A549 (cell line): Measurements from ENCODE around the gene S100A12. TPM values are rescaled to one million over a fixed set of nuclear protein-coding genes. Genes with fewer than 3 reads are reported as not detected.

ENCODE experiments used
- ATAC-seq, 2 experiments: fragments of 200-7000 bp in 1 of 2; fragments of >200 bp in 1 of 2; cut with Nextera tagmentation in 1 of 2; cut with Tn5 transposase in 1 of 2; 3 replicates each; pipeline versions ENCODE4 v1.8.0 to v1.9.1; 2018 to 2020; ENCODE audit warnings: mild to moderate bottlenecking in 1 of 2, moderate library complexity in 1 of 2
- CTCF ChIA-PET: fragments of 300-600 bp; sonication (Branson Sonifier 250); formaldehyde crosslinking; extraction: SDS; loops from one replicate; lab custom pipeline; 2021; ENCODE audit warnings: antibody characterized with exemption, inconsistent platforms; lab: Yijun Ruan, JAX
- POLR2A ChIA-PET: fragments of 350-600 bp; formaldehyde crosslinking; extraction: SDS; loops from one replicate; lab custom pipeline; 2021; ENCODE audit warnings: antibody characterized with exemption, inconsistent platforms; lab: Yijun Ruan, JAX
- DNase-seq, 2 experiments: peaks; one replicate each; pipeline versions ENCODE4 v3.0.0 to v3.0.0-alpha.2; 2011 to 2016; ENCODE audit warnings: low read depth in 1 of 2, low spot score in 1 of 2
- FAIRE-seq: peaks from 2 replicates; lab custom pipeline; 2011; peaks lifted over from hg19 to GRCh38; lab: Jason Lieb, UNC
- H3K27ac ChIP-seq, 2 experiments: fragments of >200 bp; sonication (Bioruptor Twin); formaldehyde crosslinking; 3 replicates each; pipeline ENCODE4 v1.5.1; 2016 to 2017
- H3K4me1 ChIP-seq: fragments of >200 bp; sonication (Bioruptor Twin); formaldehyde crosslinking; 3 replicates; pipeline ENCODE4 v1.6.1; 2016
- H3K4me2 ChIP-seq: fragments of >200 bp; sonication (Bioruptor Twin); formaldehyde crosslinking; 3 replicates; pipeline ENCODE4 v1.6.1; 2016
- H3K4me3 ChIP-seq: fragments of >200 bp; sonication (Bioruptor Twin); formaldehyde crosslinking; 3 replicates; pipeline ENCODE4 v1.5.1; 2016
- H3K9me3 ChIP-seq: fragments of >200 bp; sonication (Bioruptor Twin); formaldehyde crosslinking; 3 replicates; pipeline ENCODE4 v1.6.1; 2016
- ATOH8 ChIP-seq: fragments of 250-450 bp; sonication (Bioruptor Pico); IDR thresholded peaks from 2 replicates; pipeline ENCODE4 v1.5.0; 2020; ENCODE audit warnings: low read depth, mild to moderate bottlenecking, moderate library complexity
- BHLHE40 ChIP-seq: IDR thresholded peaks from 2 replicates; pipeline ENCODE4 v1.6.1; 2012; ENCODE audit warnings: low read depth, low read length, inconsistent platforms
- CBX2 ChIP-seq: fragments of 200-600 bp; sonication (generic); IDR thresholded peaks from 2 replicates; pipeline ENCODE4 v1.6.1; 2016; ENCODE audit warnings: low read depth, mild to moderate bottlenecking, borderline replicate concordance
- CEBPB ChIP-seq, 2 experiments: fragments of >200 bp in 1 of 2; sonication (Bioruptor Twin) in 1 of 2; formaldehyde crosslinking in 1 of 2; IDR thresholded peaks; 2 replicates each; pipeline ENCODE4 v1.6.1; 2012 to 2016
- CHD2 ChIP-seq: fragments of 150-350 bp; IDR thresholded peaks from 2 replicates; pipeline ENCODE4 v1.6.1; 2014; ENCODE audit warnings: low read length; ENCODE audit not compliant: partially characterized antibody
- EHF ChIP-seq: fragments of 250-450 bp; sonication (Bioruptor Pico); IDR thresholded peaks from 2 replicates; pipeline ENCODE4 v1.5.0; 2020; ENCODE audit warnings: mild to moderate bottlenecking
- FOSB ChIP-seq: fragments of 250-450 bp; sonication (Bioruptor Pico); IDR thresholded peaks from 2 replicates; pipeline ENCODE4 v1.5.0; 2020; ENCODE audit warnings: mild to moderate bottlenecking, moderate library complexity
- FOSL2 ChIP-seq, 2 experiments: fragments of 450-650 bp in 1 of 2; fragments of >200 bp in 1 of 2; sonication (Bioruptor Twin) in 1 of 2; formaldehyde crosslinking; IDR thresholded peaks; 2 replicates each; pipeline versions ENCODE4 v1.5.0 to v1.6.1; 2016 to 2020; ENCODE audit warnings: mild to moderate bottlenecking in 1 of 2, moderate library complexity in 1 of 2
- FOXS1 ChIP-seq: fragments of 250-450 bp; sonication (Bioruptor Pico); IDR thresholded peaks from 2 replicates; pipeline ENCODE4 v1.5.0; 2020; ENCODE audit warnings: mild to moderate bottlenecking, moderate library complexity
- GATA3 ChIP-seq: IDR thresholded peaks from 2 replicates; pipeline ENCODE4 v1.6.1; 2012; ENCODE audit warnings: borderline replicate concordance
- HDAC2 ChIP-seq: fragments of 200-600 bp; sonication (generic); IDR thresholded peaks from 2 replicates; pipeline ENCODE4 v1.6.1; 2016
- HEYL ChIP-seq: fragments of 250-450 bp; sonication (Bioruptor Pico); IDR thresholded peaks from 2 replicates; pipeline ENCODE4 v1.8.0; 2021; ENCODE audit warnings: mild to moderate bottlenecking, moderate library complexity
- HOXA7 ChIP-seq: fragments of 250-450 bp; sonication (Bioruptor Pico); IDR thresholded peaks from 2 replicates; pipeline ENCODE4 v1.5.0; 2020; ENCODE audit warnings: mild to moderate bottlenecking, moderate library complexity
- HOXB13 ChIP-seq: fragments of 250-450 bp; sonication (Bioruptor Pico); IDR thresholded peaks from 2 replicates; pipeline ENCODE4 v1.5.0; 2020; ENCODE audit warnings: low read depth, mild to moderate bottlenecking, moderate library complexity
- JUNB ChIP-seq: fragments of >200 bp; sonication (Bioruptor Twin); formaldehyde crosslinking; IDR thresholded peaks from 2 replicates; pipeline ENCODE4 v1.6.1; 2016
- KDM1A ChIP-seq: fragments of 200-600 bp; sonication (generic); IDR thresholded peaks from 2 replicates; pipeline ENCODE4 v1.6.1; 2016; ENCODE audit warnings: low read depth, mild to moderate bottlenecking
- MAFK ChIP-seq: fragments of 450-650 bp; IDR thresholded peaks from 2 replicates; pipeline ENCODE4 v1.6.1; 2014; ENCODE audit not compliant: partially characterized antibody
- MAZ ChIP-seq: fragments of 150-350 bp; IDR thresholded peaks from 2 replicates; pipeline ENCODE4 v1.6.1; 2014; ENCODE audit warnings: antibody characterized with exemption, low read depth, low read length, borderline replicate concordance
- NFE2L2 ChIP-seq: fragments of 150-350 bp; conservative IDR thresholded peaks from 2 replicates; pipeline ENCODE4 v1.6.1; 2014; ENCODE audit warnings: low read length
- NR3C1 ChIP-seq: fragments of >200 bp; sonication (Bioruptor Twin); formaldehyde crosslinking; IDR thresholded peaks from 3 replicates; pipeline ENCODE4 v1.6.1; 2017
- POLR2A ChIP-seq: IDR thresholded peaks from 2 replicates; pipeline ENCODE4 v1.6.1; 2012; ENCODE audit warnings: mild to moderate bottlenecking, low read length
- RNF2 ChIP-seq: fragments of 200-600 bp; sonication (generic); IDR thresholded peaks from 2 replicates; pipeline ENCODE4 v1.6.1; 2016; ENCODE audit warnings: low read depth, mild to moderate bottlenecking, antibody characterized with exemption, moderate library complexity, borderline replicate concordance
- SREBF2 ChIP-seq: fragments of 450-650 bp; IDR thresholded peaks from 2 replicates; pipeline ENCODE4 v1.6.1; 2014; ENCODE audit warnings: mild to moderate bottlenecking, moderate library complexity
- TP53 ChIP-seq: fragments of 250-450 bp; sonication (Bioruptor Pico); IDR thresholded peaks from 2 replicates; pipeline ENCODE4 v1.5.0; 2021; ENCODE audit warnings: mild to moderate bottlenecking, moderate library complexity
- USF2 ChIP-seq: fragments of 450-650 bp; IDR thresholded peaks from 2 replicates; pipeline ENCODE4 v1.6.1; 2014; ENCODE audit warnings: antibody characterized with exemption
- ZC3H11A ChIP-seq: fragments of 450-650 bp; IDR thresholded peaks from 2 replicates; pipeline ENCODE4 v1.6.1; 2014; ENCODE audit warnings: antibody characterized with exemption, mild to moderate bottlenecking
- ZNF302 ChIP-seq: fragments of 250-450 bp; sonication (Bioruptor Pico); IDR thresholded peaks from 2 replicates; pipeline ENCODE4 v1.9.0; 2021; ENCODE audit warnings: inconsistent platforms, mild to moderate bottlenecking, moderate library complexity
- WGBS: methylation state at CpG from one replicate; pipeline ENCODE4 v1.1.6; 2017; ENCODE audit errors: missing lambda C conversion rate; 5-methylcytosine and 5-hydroxymethylcytosine counted together
- polyA plus RNA-seq, 4 experiments: library from polyadenylated mRNA; depleted of rRNA in 3 of 4; stranded (reverse); fragments of >200 nt; fragmentation: RNase III in 1 of 4; extraction: RNeasy Plus Mini Kit Qiagen cat#74134 plus additional on column Dnase treatment in 1 of 4; gene quantifications; 2 replicates in 3 of 4; 3 replicates in 1 of 4; pipeline ENCODE4 v1.2.3, GENCODE V29; 2011 to 2017
- TF ChIP-seq, protein P1 (sequence below): IDR thresholded peaks from 2 replicates; pipeline ENCODE4 v1.6.1; 2012; ENCODE audit warnings: low read depth, borderline replicate concordance
- TF ChIP-seq, protein P2 (sequence below): fragments of 250-450 bp; sonication (Bioruptor Pico); IDR thresholded peaks from 2 replicates; pipeline ENCODE4 v1.5.0; 2021; ENCODE audit warnings: mild to moderate bottlenecking, moderate library complexity, borderline replicate concordance

The S100A12 gene
- polyA plus RNA-seq, 2 of the 4 experiments (the other 2 are of a cell fraction) = not detected

GRCh38 chr1:153396461-153396860 is 21.0 kb upstream of the S100A12 start:
- POLR2A ChIA-PET = no interaction called here
- CTCF ChIA-PET = interaction anchor here (1.0 to 3.9 kb wide), 4 partner anchors 9 to 98 kb away, joined by 3 to 26 read pairs (median 4); no protein-coding TSS in a partner anchor

GRCh38 chr1:153395776-153396175 is 20.4 kb upstream of the S100A12 start:
- TF ChIP-seq FOXS1 (no peak), CBX2 (no peak), HDAC2 (no peak), TP53 (no peak), NFE2L2 (no peak), GATA3 (no peak), ATOH8 (CRISPR knock-in tag) (no peak), ZNF302 (no peak), MAFK (no peak), POLR2A (no peak)
- TF ChIP-seq, all 56 proteins: peak for 0
- no peak for FAIRE-seq
- CTCF ChIA-PET = interaction anchor here (0.5 to 3.9 kb wide), 4 partner anchors 10 to 99 kb away, joined by 3 to 26 read pairs (median 4); no protein-coding TSS in a partner anchor
- POLR2A ChIA-PET = no interaction called here
- 51% methylated on average over 3 of the region's 6 CpGs for WGBS
- Histone ChIP-seq H3K9me3 (no peaks in the 10 kb centered on the region), H3K4me2 (no peak overlapping the region), H3K4me1 (no peaks in the 10 kb centered on the region), H3K27ac (no peak overlapping the region), H3K4me3 (no peak overlapping the region)
- ATAC-seq = no peak
- DNase-seq = no peak

More at GRCh38 chr1:153396461-153396860, 21.0 kb upstream of the S100A12 start:
- ATAC-seq = no peak
- Histone ChIP-seq H3K27ac (no peak overlapping the region), H3K4me3 (no peak overlapping the region), H3K4me1 (no peaks in the 10 kb centered on the region), H3K4me2 (no peak overlapping the region), H3K9me3 (no peaks in the 10 kb centered on the region)
- FAIRE-seq = no peak
- no peak for DNase-seq
- WGBS = 20% methylated on average over 5 of the region's 6 CpGs
- TF ChIP-seq CEBPB (IDR thresholded peaks at IDR 0.05) = no peak
- TF ChIP-seq FOSB (CRISPR knock-in tag) = no peak
- no peak for TF ChIP-seq ZNF302
- no peak for TF ChIP-seq JUNB

GRCh38 chr1:153395136-153395685 is 19.8 kb upstream of the S100A12 start:
- ATAC-seq (peak; percentile 41 to 51; a peak in 4 of 6 replicates), DNase-seq (no peak), FAIRE-seq (no peak)
- Histone ChIP-seq H3K4me2 (no peak overlapping the region), H3K4me3 (no peak overlapping the region), H3K27ac (no peak overlapping the region), H3K4me1 (no peaks in the 10 kb centered on the region), H3K9me3 (no peaks in the 10 kb centered on the region)
- ChIA-PET CTCF (interaction anchor here (1.5 to 3.9 kb wide), 3 partner anchors 10 to 99 kb away, joined by 4 to 26 read pairs (median 5); no protein-coding TSS in a partner anchor), POLR2A (no interaction called here)
- WGBS = 27% methylated on average over 7 of the region's 7 CpGs
- TF ChIP-seq SREBF2 = no peak

DNA sequence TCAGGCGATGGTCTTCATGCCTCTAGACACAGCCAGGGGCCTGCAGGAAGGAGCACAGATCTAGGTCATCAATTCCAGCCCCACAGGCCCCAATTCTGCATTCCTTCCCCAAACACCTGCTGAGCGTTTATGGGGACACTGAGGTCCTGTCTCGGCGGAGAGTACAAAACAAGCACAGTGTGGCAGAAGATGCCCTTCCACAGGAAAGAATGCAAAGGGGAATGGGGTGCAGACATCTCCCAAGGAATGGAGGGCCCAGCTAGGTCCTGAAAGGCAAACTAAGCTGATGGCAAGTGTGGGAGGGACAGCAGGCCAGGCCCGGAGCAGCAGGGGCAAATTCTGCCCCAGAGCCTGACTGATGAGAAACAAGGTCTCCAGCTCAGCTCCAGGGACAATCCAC is 19.0 kb upstream of the S100A12 start:
- WGBS = 43% methylated on average over 5 of the region's 5 CpGs
- Histone ChIP-seq H3K4me1 (no peaks in the 10 kb centered on the region), H3K4me3 (no peak overlapping the region), H3K9me3 (no peaks in the 10 kb centered on the region), H3K4me2 (no peak overlapping the region), H3K27ac (no peak overlapping the region)
- ChIA-PET POLR2A (no interaction called here), CTCF (interaction anchor here (0.7 to 3.9 kb wide), 2 partner anchors 40 to 178 kb away, joined by 3 to 26 read pairs; no protein-coding TSS in a partner anchor)
- TF ChIP-seq KDM1A (no peak), SREBF2 (no peak), HEYL (CRISPR knock-in tag) (no peak), HOXB13 (CRISPR knock-in tag) (no peak), JUNB (no peak), CHD2 (no peak), ZC3H11A (no peak), RNF2 (no peak), HOXA7 (CRISPR knock-in tag) (no peak), NR3C1 (no peak), FOSL2 (IDR thresholded peaks at IDR 0.05) (no peak), FOSL2 (CRISPR knock-in tag; IDR thresholded peaks at IDR 0.05) (no peak), USF2 (no peak), BHLHE40 (no peak), MAZ (no peak), EHF (CRISPR knock-in tag) (no peak)
- TF ChIP-seq, protein P1, sequence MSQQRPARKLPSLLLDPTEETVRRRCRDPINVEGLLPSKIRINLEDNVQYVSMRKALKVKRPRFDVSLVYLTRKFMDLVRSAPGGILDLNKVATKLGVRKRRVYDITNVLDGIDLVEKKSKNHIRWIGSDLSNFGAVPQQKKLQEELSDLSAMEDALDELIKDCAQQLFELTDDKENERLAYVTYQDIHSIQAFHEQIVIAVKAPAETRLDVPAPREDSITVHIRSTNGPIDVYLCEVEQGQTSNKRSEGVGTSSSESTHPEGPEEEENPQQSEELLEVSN = no peak
- TF ChIP-seq, protein P2, sequence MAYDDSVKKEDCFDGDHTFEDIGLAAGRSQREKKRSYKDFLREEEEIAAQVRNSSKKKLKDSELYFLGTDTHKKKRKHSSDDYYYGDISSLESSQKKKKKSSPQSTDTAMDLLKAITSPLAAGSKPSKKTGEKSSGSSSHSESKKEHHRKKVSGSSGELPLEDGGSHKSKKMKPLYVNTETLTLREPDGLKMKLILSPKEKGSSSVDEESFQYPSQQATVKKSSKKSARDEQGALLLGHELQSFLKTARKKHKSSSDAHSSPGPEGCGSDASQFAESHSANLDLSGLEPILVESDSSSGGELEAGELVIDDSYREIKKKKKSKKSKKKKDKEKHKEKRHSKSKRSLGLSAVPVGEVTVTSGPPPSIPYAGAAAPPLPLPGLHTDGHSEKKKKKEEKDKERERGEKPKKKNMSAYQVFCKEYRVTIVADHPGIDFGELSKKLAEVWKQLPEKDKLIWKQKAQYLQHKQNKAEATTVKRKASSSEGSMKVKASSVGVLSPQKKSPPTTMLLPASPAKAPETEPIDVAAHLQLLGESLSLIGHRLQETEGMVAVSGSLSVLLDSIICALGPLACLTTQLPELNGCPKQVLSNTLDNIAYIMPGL (CRISPR knock-in tag) = no peak
- DNase-seq (no peak), FAIRE-seq (no peak), ATAC-seq (no peak)
